Skeletal muscle satellite cell (primary cell): Measurements from ENCODE around the gene ARHGEF39.
"Not testable (repeated sequence)": the region's sequence is repeated elsewhere in the genome, so short reads cannot be mapped to it uniquely, and the experiment has no call there.

Experiments used
- H3K27me3 ChIP-seq: 2 replicates; pipeline ENCODE4 v1.7.0; 2013; ENCODE audit warnings: low read length; ENCODE audit not compliant: control insufficient read depth, insufficient read depth
- H3K36me3 ChIP-seq: 2 replicates; pipeline ENCODE4 v1.7.0; 2013; ENCODE audit warnings: mild to moderate bottlenecking, control low read depth, low read length; ENCODE audit not compliant: insufficient read depth
- H3K4me1 ChIP-seq: 2 replicates; pipeline ENCODE4 v1.7.0; 2013; ENCODE audit warnings: low read length; ENCODE audit not compliant: control insufficient read depth, insufficient read depth
- H3K4me2 ChIP-seq: 2 replicates; pipeline ENCODE4 v1.7.0; 2013; ENCODE audit warnings: mild to moderate bottlenecking, low read length
- H3K4me3 ChIP-seq: 2 replicates; pipeline ENCODE4 v1.7.0; 2013; ENCODE audit warnings: low read length
- H3K9ac ChIP-seq: 2 replicates; pipeline ENCODE4 v1.7.0; 2013; ENCODE audit warnings: mild to moderate bottlenecking, low read depth, low read length, moderate library complexity
- H3K9me3 ChIP-seq: replicated peaks from 2 replicates; pipeline ENCODE4 v1.7.0; 2013; ENCODE audit warnings: mild to moderate bottlenecking, control low read depth, low read length

The ARHGEF39 gene

GRCh38 chr9:35627575-35627974, 37.4 kb downstream of the ARHGEF39 start:
- Histone ChIP-seq H3K4me2 (no peak overlapping the region), H3K9me3 (no peaks in the 10 kb centered on the region), H3K27me3 (no peaks in the 10 kb centered on the region)

GRCh38 chr9:35619800-35620158, 45.2 kb downstream of the ARHGEF39 start:
- H3K4me3 ChIP-seq: no peak overlapping the region
- H3K4me1 ChIP-seq: peaks cover 11% of the 10 kb centered on the region
- peaks cover 25% of the 10 kb centered on the region for H3K27me3 ChIP-seq
- no peak overlapping the region for H3K4me2 ChIP-seq
- H3K9ac ChIP-seq: no peak overlapping the region
- no peaks in the 10 kb centered on the region for H3K9me3 ChIP-seq
- no peaks in the 10 kb centered on the region for H3K36me3 ChIP-seq

More at GRCh38 chr9:35627575-35627974, 37.4 kb downstream of the ARHGEF39 start:
- Histone ChIP-seq H3K4me3 (no peak overlapping the region), H3K4me1 (no peaks in the 10 kb centered on the region), H3K36me3 (no peaks in the 10 kb centered on the region), H3K9ac (no peak overlapping the region)

GRCh38 chr9:35618854-35619799, 45.9 kb downstream of the ARHGEF39 start:
- Histone ChIP-seq H3K9ac (no peak overlapping the region), H3K4me2 (no peak overlapping the region), H3K4me1 (peaks cover 11% of the 10 kb centered on the region), H3K4me3 (no peak overlapping the region), H3K27me3 (peaks cover 25% of the 10 kb centered on the region), H3K9me3 (no peaks in the 10 kb centered on the region), H3K36me3 (no peaks in the 10 kb centered on the region)

GRCh38 chr9:35618325-35618727, 46.7 kb downstream of the ARHGEF39 start, which contains the start of gene CD72:
TSS of gene CD72 (minus strand) at chr9:35618413. CDS start at chr9:35618303, 110 bp downstream.
- Histone ChIP-seq H3K4me3 (peak within 1 kb of the TSS; percentile 62), H3K36me3 (no peaks in the 10 kb centered on the region), H3K9ac (peak within 1 kb of the TSS; percentile 22), H3K27me3 (peaks cover 25% of the 10 kb centered on the region), H3K9me3 (no peaks in the 10 kb centered on the region), H3K4me2 (peak within 1 kb of the TSS; percentile 85), H3K4me1 (peaks cover 11% of the 10 kb centered on the region)

DNA sequence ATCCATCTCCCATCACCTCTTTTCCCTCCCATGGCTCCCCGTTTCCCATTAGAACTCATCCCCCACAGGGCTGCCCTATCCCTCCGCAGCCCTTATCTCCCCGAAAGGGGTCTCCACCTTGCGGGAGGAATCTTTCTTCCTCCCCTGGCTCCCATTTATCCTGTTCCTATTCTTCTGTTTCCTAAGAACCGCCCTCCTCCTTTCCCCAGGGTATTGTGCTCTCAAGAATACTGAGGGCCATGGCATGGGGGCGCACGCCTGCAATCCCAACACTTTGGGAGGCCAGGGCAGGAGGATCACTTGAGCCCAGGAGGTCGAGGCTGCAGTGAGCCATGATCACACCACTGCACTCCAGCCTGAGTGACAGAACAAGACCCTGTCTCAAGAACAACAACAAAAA, 47.4 kb downstream of the ARHGEF39 start:
- Histone ChIP-seq H3K9ac (no peak overlapping the region), H3K36me3 (no peaks in the 10 kb centered on the region), H3K27me3 (peaks cover 25% of the 10 kb centered on the region), H3K9me3 (no peaks in the 10 kb centered on the region), H3K4me1 (peaks cover 11% of the 10 kb centered on the region), H3K4me2 (peak overlapping the region; percentile 85), H3K4me3 (peak overlapping the region; percentile 62)

DNA sequence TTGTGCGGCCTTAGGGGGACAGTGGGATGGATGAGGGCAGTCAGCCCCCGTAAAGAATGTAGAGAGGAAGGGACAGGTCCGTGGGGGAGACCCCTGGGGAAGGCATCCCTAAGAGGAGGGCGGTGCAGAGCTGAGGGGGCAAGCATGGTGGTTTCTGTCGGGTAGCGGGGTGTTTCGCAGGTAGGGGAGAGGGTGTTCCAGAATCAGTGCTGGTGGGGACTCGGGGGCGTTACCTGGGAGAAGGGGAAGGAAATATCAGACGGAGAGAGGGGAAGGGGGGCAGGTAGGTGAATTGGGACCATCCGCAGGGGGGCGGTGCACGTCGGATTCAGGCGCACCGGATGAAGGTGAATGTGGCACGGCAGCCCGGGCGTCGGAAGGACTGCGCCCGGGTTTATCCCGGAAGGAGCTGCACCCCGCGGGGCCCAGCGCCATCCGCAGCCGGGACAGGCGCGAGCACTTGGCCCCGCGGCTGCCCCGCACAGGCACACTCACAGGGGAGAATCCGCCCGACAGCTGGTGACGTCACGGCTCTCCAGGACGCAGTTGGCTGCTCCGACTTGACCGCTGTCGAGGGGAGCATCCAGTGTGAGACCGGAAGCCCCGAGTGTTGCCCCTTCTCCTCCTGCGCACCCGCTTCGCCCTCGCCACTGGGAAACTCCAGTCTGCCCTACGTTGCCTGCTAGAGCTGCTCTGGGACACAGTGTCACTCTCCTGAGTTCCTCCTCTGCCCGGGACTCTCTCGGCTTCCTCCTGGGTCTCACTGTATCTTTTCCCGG, 48.1 kb downstream of the ARHGEF39 start:
- peak overlapping the region; percentile 62 for H3K4me3 ChIP-seq
- H3K27me3 ChIP-seq: peaks cover 25% of the 10 kb centered on the region
- peaks cover 11% of the 10 kb centered on the region for H3K4me1 ChIP-seq
- H3K9ac ChIP-seq: peak overlapping the region; percentile 22
- H3K36me3 ChIP-seq: no peaks in the 10 kb centered on the region
- no peaks in the 10 kb centered on the region for H3K9me3 ChIP-seq
- H3K4me2 ChIP-seq: peak overlapping the region; percentile 85

DNA sequence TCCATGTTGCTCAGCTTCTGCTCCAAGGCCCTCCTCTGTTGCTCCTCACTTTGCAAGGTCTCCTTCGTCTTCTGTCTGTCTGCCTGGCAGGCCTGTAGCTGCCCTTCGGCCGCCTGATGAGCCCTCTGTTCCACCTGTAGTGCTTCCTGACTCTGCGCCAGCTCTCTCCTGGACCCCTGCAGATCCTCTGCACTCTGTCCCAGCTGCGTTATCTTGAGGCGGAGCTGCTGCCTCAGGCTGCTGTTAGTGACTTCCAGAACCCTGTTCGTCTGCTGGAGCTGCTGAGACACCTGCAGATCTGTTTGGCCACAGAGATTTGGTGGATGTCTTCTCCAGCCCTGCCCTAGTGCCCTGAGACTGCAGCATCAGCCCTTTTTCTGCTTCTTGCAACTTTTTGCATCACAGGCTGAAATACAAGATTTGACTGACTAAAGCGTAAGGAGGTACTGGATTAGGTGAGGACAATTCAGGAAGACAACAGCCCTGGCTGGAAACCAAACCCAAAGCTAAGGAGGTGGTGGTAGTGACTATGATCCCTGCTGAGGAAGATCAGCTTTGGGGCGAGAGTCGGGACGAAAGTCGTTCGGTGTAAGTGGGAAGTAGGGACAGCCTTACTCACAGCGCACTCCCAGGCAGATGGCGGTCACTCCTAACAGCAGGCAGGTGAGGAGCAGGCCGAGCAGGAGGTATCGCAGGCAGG, 48.9 kb downstream of the ARHGEF39 start:
- Histone ChIP-seq H3K4me2 (no peak overlapping the region), H3K9ac (no peak overlapping the region), H3K27me3 (peaks cover 19% of the 10 kb centered on the region), H3K4me1 (peaks cover 11% of the 10 kb centered on the region), H3K9me3 (no peaks in the 10 kb centered on the region), H3K4me3 (no peak overlapping the region), H3K36me3 (no peaks in the 10 kb centered on the region)

DNA sequence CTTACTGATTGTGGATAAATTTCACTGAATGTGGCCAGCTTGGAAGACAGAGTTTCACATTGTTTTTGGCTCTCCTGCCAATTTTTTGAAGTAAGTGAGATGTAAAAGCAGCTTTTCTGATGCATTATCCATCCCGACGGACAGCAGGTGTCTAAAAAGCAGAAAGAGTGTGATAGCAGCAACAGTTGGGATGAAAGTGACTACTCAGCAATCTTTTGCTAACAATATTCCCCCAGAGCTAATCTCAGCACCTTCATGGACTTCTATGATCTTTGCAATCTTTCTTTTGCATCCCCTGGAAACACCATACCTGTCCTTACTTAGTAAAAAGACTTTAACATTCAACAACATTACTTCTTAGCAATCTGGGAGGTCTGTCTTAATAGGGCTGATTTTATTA, 52.2 kb downstream of the ARHGEF39 start:
- H3K9me3 ChIP-seq: no peaks in the 10 kb centered on the region
- H3K9ac ChIP-seq: no peak overlapping the region
- no peak overlapping the region for H3K4me2 ChIP-seq
- peaks cover 18% of the 10 kb centered on the region for H3K27me3 ChIP-seq
- H3K4me1 ChIP-seq: peaks cover 24% of the 10 kb centered on the region
- H3K36me3 ChIP-seq: peaks cover 22% of the 10 kb centered on the region
- no peak overlapping the region for H3K4me3 ChIP-seq

- H3K9me3 ChIP-seq, H3K9ac ChIP-seq, H3K4me2 ChIP-seq, H3K4me3 ChIP-seq: not testable (repeated sequence)
- peaks cover 20% of the 10 kb centered on the region for H3K4me1 ChIP-seq
- H3K36me3 ChIP-seq: peaks cover 27% of the 10 kb centered on the region
- peaks cover 11% of the 10 kb centered on the region for H3K27me3 ChIP-seq
Observed at GRCh38 chr9:35612066-35612465, 52.9 kb downstream of the ARHGEF39 start.

DNA sequence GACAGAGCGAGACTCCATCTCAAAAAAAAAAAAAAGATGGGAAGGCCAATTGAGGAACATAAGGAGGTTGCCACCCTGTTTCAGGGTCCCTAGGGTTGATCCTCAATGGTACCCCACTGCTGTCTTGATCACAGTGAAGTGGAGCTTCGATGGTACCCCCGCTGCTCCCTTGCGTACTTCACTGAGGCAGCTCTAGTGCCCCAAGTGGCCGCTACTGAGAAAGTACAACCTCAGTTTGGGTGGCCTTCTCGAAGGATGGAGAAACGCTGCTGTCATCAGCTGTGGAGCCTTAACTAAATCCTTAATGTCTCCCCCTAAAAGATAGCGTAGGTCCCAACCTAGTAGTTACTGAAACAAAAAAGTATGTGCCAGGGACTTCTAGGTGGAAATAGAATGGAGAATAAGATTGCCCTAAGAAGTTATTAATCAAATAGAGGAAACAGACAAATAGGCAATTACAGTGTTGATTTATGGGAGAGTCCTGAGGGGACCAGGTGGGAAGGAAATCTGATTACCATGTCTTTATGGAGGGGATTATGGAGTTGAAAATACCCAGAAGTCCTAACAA, 53.7 kb downstream of the ARHGEF39 start:
- H3K4me3 ChIP-seq: no peak overlapping the region
- peaks cover 25% of the 10 kb centered on the region for H3K4me1 ChIP-seq
- no peaks in the 10 kb centered on the region for H3K9me3 ChIP-seq
- no peak overlapping the region for H3K4me2 ChIP-seq
- H3K27me3 ChIP-seq: peaks cover 6% of the 10 kb centered on the region
- H3K36me3 ChIP-seq: peaks cover 27% of the 10 kb centered on the region
- no peak overlapping the region for H3K9ac ChIP-seq

GRCh38 chr9:35609820-35610163, 55.2 kb downstream of the ARHGEF39 start:
- Histone ChIP-seq H3K9ac (peak overlapping the region; percentile 3), H3K27me3 (no peaks in the 10 kb centered on the region)

More at GRCh38 chr9:35609820-35610163, 55.2 kb downstream of the ARHGEF39 start:
- Histone ChIP-seq H3K4me3 (no peak overlapping the region), H3K36me3 (peaks cover 27% of the 10 kb centered on the region), H3K9me3 (no peaks in the 10 kb centered on the region), H3K4me1 (peaks cover 32% of the 10 kb centered on the region), H3K4me2 (peak overlapping the region; percentile 6)
